ENCODE data around the gene SEMA4B. TPM values are rescaled to one million over a fixed set of nuclear protein-coding genes. Genes with fewer than 3 reads are reported as not detected.
A peak's percentile ranks its signal among the peaks of the same experiment; 100 is the strongest.

The SEMA4B gene
- total and polyA plus RNA-seq, 9 of the 15 experiments (the other 6 are each of a cell fraction or from before 2014, with no cell fraction given), result 1.3 to 33.6 (median 11.0) TPM

- TF ChIP-seq JUND (IDR thresholded peaks at IDR 0.05; ENCODE audit: borderline replicate concordance, low read depth, low read length) (peak; percentile 90), JUND (tag; IDR thresholded peaks at IDR 0.05; ENCODE audit: borderline replicate concordance, low read depth, low read length) (peak; percentile 88), RAD21 (CRISPR knock-in tag; conservative IDR thresholded peaks at IDR 0.05 in 1 of 2, IDR thresholded peaks at IDR 0.05 in 1 of 2) (0 out of 4 replicates have a peak, but pooled peaks of 1 of the 2 experiments have one; percentile 5), NFATC3 (IDR thresholded peaks at IDR 0.05) (0 out of 2 replicates have a peak, but pooled peaks have one; percentile 19), THAP7 (CRISPR knock-in tag; IDR thresholded peaks at IDR 0.05) (no peak), FOXK2 (conservative IDR thresholded peaks at IDR 0.05 in 1 of 2, IDR thresholded peaks at IDR 0.05 in 1 of 2; ENCODE audit: low read depth in 2 of 2) (peak; percentile 32 to 57; a peak in 2 of 4 replicates), PURB (CRISPR knock-in tag; IDR thresholded peaks at IDR 0.05; ENCODE audit: low read depth) (no peak), LCOR (CRISPR knock-in tag; IDR thresholded peaks at IDR 0.05) (peak; percentile 59; the same call in 1 of the 2 replicates), HEY1 (CRISPR knock-in tag; IDR thresholded peaks at IDR 0.05; ENCODE audit: borderline replicate concordance) (no peak), ATF7 (IDR thresholded peaks at IDR 0.05) (peak; percentile 68; the same call in 1 of the 2 replicates), ETV5 (CRISPR knock-in tag; IDR thresholded peaks at IDR 0.05; ENCODE audit: low read depth) (peak; percentile 74), ZNF551 (CRISPR knock-in tag; IDR thresholded peaks at IDR 0.05) (no peak), CBX3 (IDR thresholded peaks at IDR 0.05; ENCODE audit: borderline replicate concordance in 1 of 2, low read length in 2 of 2) (peak in 1 of 2 experiments; percentile 50; a peak in 1 of 3 replicates), TBP (optimal IDR thresholded peaks at IDR 0.05; ENCODE audit: low read depth, low read length) (peak; percentile 54), ARNT (IDR thresholded peaks at IDR 0.05) (peak; percentile 83 to 100; a peak in 3 of 4 replicates), ARHGAP35 (IDR thresholded peaks at IDR 0.05; ENCODE audit: partially characterized antibody) (no peak), SREBF1 (IDR thresholded peaks at IDR 0.05; ENCODE audit: borderline replicate concordance, low read depth, low read length) (0 out of 2 replicates have a peak, but pooled peaks have one; percentile 27), NCOA1 (IDR thresholded peaks at IDR 0.05; ENCODE audit: low read depth) (0 out of 2 replicates have a peak, but pooled peaks have one; percentile 45), HDGF (IDR thresholded peaks at IDR 0.05) (no peak), JUNB (CRISPR knock-in tag; conservative IDR thresholded peaks at IDR 0.05) (0 out of 2 replicates have a peak, but pooled peaks have one; percentile 17), C11orf30 (IDR thresholded peaks at IDR 0.05; ENCODE audit: low read depth) (peak; percentile 60)
- TF ChIP-seq, protein P1, sequence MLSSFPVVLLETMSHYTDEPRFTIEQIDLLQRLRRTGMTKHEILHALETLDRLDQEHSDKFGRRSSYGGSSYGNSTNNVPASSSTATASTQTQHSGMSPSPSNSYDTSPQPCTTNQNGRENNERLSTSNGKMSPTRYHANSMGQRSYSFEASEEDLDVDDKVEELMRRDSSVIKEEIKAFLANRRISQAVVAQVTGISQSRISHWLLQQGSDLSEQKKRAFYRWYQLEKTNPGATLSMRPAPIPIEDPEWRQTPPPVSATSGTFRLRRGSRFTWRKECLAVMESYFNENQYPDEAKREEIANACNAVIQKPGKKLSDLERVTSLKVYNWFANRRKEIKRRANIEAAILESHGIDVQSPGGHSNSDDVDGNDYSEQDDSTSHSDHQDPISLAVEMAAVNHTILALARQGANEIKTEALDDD (IDR thresholded peaks at IDR 0.05), result peak; percentile 82
- TF ChIP-seq, protein P2, sequence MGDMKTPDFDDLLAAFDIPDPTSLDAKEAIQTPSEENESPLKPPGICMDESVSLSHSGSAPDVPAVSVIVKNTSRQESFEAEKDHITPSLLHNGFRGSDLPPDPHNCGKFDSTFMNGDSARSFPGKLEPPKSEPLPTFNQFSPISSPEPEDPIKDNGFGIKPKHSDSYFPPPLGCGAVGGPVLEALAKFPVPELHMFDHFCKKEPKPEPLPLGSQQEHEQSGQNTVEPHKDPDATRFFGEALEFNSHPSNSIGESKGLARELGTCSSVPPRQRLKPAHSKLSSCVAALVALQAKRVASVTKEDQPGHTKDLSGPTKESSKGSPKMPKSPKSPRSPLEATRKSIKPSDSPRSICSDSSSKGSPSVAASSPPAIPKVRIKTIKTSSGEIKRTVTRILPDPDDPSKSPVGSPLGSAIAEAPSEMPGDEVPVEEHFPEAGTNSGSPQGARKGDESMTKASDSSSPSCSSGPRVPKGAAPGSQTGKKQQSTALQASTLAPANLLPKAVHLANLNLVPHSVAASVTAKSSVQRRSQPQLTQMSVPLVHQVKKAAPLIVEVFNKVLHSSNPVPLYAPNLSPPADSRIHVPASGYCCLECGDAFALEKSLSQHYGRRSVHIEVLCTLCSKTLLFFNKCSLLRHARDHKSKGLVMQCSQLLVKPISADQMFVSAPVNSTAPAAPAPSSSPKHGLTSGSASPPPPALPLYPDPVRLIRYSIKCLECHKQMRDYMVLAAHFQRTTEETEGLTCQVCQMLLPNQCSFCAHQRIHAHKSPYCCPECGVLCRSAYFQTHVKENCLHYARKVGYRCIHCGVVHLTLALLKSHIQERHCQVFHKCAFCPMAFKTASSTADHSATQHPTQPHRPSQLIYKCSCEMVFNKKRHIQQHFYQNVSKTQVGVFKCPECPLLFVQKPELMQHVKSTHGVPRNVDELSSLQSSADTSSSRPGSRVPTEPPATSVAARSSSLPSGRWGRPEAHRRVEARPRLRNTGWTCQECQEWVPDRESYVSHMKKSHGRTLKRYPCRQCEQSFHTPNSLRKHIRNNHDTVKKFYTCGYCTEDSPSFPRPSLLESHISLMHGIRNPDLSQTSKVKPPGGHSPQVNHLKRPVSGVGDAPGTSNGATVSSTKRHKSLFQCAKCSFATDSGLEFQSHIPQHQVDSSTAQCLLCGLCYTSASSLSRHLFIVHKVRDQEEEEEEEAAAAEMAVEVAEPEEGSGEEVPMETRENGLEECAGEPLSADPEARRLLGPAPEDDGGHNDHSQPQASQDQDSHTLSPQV (IDR thresholded peaks at IDR 0.05), result peak; percentile 76; the same call in 1 of the 2 replicates
These were observed 35.3 kb upstream of the SEMA4B start (continued) for GRCh38 chr15:90165659-90166489.
